NCI-H82 (cell line): Measurements from ENCODE around the gene ZNF598.
A peak's percentile ranks its signal among the peaks of the same experiment; 100 is the strongest.
"Not testable (repeated sequence)": the region's sequence is repeated elsewhere in the genome, so short reads cannot be mapped to it uniquely, and the experiment has no call there.

Experiments
- DNase-seq: peaks from one replicate; lab custom pipeline; 2025; lab: John Stamatoyannopoulos, UW

Gene ZNF598

GRCh38 chr16:2027024-2028010, 17.7 kb upstream of the ZNF598 start:
- DNase-seq: peak; percentile 56

GRCh38 chr16:2026461-2027023, 16.9 kb upstream of the ZNF598 start, which contains the start of gene NHERF2:
Gene NHERF2 (plus strand): TSS chr16:2026902. CDS start chr16:2027006, 104 bp downstream.
- peak; percentile 42 for DNase-seq

- no peak for DNase-seq
Observed at GRCh38 chr16:2025878-2026460, 16.3 kb upstream of the ZNF598 start.

GRCh38 chr16:2025251-2025650, 15.6 kb upstream of the ZNF598 start:
- no peak for DNase-seq

- DNase-seq: no peak
Observed at GRCh38 chr16:2024032-2024420, 14.4 kb upstream of the ZNF598 start.

- peak; percentile 94 for DNase-seq
Observed at GRCh38 chr16:2023092-2024031, 13.7 kb upstream of the ZNF598 start.

GRCh38 chr16:2022723-2023091, 13.1 kb upstream of the ZNF598 start:
- no peak for DNase-seq

- peak; percentile 55 for DNase-seq
Observed at GRCh38 chr16:2019921-2020831, 10.6 kb upstream of the ZNF598 start.

- peak; percentile 78 for DNase-seq
Observed at GRCh38 chr16:2019518-2019920, 9.9 kb upstream of the ZNF598 start, which contains the start of gene NPW. Gene NPW (plus strand): TSS chr16:2019785.

GRCh38 chr16:2016407-2016922, 6.8 kb upstream of the ZNF598 start:
- peak; percentile 63 for DNase-seq

GRCh38 chr16:2015947-2016208, 6.3 kb upstream of the ZNF598 start:
- DNase-seq: no peak

GRCh38 chr16:2015117-2015946, 5.7 kb upstream of the ZNF598 start:
- DNase-seq: peak; percentile 92

- no peak for DNase-seq
Observed at GRCh38 chr16:2013527-2013926, 3.9 kb upstream of the ZNF598 start.

GRCh38 chr16:2011726-2012125, 2.1 kb upstream of the ZNF598 start:
- DNase-seq: not testable (repeated sequence)

GRCh38 chr16:2009164-2009711, 383 bp downstream of the ZNF598 start:
- DNase-seq: no peak

- DNase-seq: peak; percentile 53
Observed at GRCh38 chr16:2008631-2009163, 924 bp downstream of the ZNF598 start.

- DNase-seq: no peak
Observed at GRCh38 chr16:2008009-2008526, 1.6 kb downstream of the ZNF598 start.

GRCh38 chr16:2007081-2007836, 2.4 kb downstream of the ZNF598 start:
- DNase-seq: no peak
